H9 (cell line): Measurements from ENCODE around the gene INPP5A. TPM values are rescaled to one million over a fixed set of nuclear protein-coding genes. Genes with fewer than 3 reads are reported as not detected.

Source experiments
- DNase-seq: peaks from one replicate; pipeline ENCODE4 v3.0.0-alpha.2; 2017
- H2AFZ ChIP-seq: one replicate; pipeline ENCODE4 v1.6.1; 2013; ENCODE audit warnings: mild to moderate bottlenecking, low read length, control low read depth, moderate library complexity
- H2AK5ac ChIP-seq: 2 replicates; pipeline ENCODE4 v1.6.1; 2013; ENCODE audit warnings: low read length, control low read depth, mixed read lengths; ENCODE audit not compliant: insufficient read length
- H2BK120ac ChIP-seq: one replicate; pipeline ENCODE4 v1.6.1; 2013; ENCODE audit warnings: low read depth, mild to moderate bottlenecking, low read length, control low read depth, inconsistent platforms; ENCODE audit not compliant: poor library complexity, severe bottlenecking
- H2BK12ac ChIP-seq: 2 replicates; pipeline ENCODE4 v1.6.1; 2013; ENCODE audit warnings: low read length, control low read depth, mixed read lengths, low read depth; ENCODE audit not compliant: insufficient read length
- H2BK15ac ChIP-seq: 2 replicates; pipeline ENCODE4 v1.6.1; 2013; ENCODE audit warnings: low read depth, low read length, control low read depth
- H2BK20ac ChIP-seq: one replicate; pipeline ENCODE4 v1.6.1; 2013; ENCODE audit warnings: low read depth, mild to moderate bottlenecking, low read length, control low read depth, inconsistent platforms; ENCODE audit not compliant: poor library complexity, severe bottlenecking
- H2BK5ac ChIP-seq: 2 replicates; pipeline ENCODE4 v1.6.1; 2013; ENCODE audit warnings: low read length, control low read depth, mixed read lengths; ENCODE audit not compliant: insufficient read length
- H3K14ac ChIP-seq: 2 replicates; pipeline ENCODE4 v1.6.1; 2013; ENCODE audit warnings: low read length, control low read depth; ENCODE audit not compliant: insufficient read depth
- H3K18ac ChIP-seq: 2 replicates; pipeline ENCODE4 v1.6.1; 2013; ENCODE audit warnings: low read depth, mild to moderate bottlenecking, mixed read lengths, low read length, control low read depth; ENCODE audit not compliant: insufficient read length
- H3K23ac ChIP-seq: 2 replicates; pipeline ENCODE4 v1.6.1; 2013; ENCODE audit warnings: low read length, control low read depth, mixed read lengths, low read depth; ENCODE audit not compliant: insufficient read length
- H3K23me2 ChIP-seq: 2 replicates; pipeline ENCODE4 v1.6.1; 2013; ENCODE audit warnings: low read depth, mild to moderate bottlenecking, mixed read lengths, low read length, control low read depth; ENCODE audit not compliant: insufficient read length, poor library complexity, severe bottlenecking
- H3K27ac ChIP-seq: 2 replicates; pipeline ENCODE4 v1.5.1; 2013; ENCODE audit warnings: low read length, control low read depth, mixed read lengths, low read depth; ENCODE audit not compliant: insufficient read length
- H3K27me3 ChIP-seq: 2 replicates; pipeline ENCODE4 v1.6.1; 2013; ENCODE audit warnings: low read length, control low read depth, inconsistent platforms; ENCODE audit not compliant: insufficient read depth
- H3K4ac ChIP-seq: 2 replicates; pipeline ENCODE4 v1.6.1; 2013; ENCODE audit warnings: low read depth, mild to moderate bottlenecking, control low read depth, inconsistent platforms, low read length, moderate library complexity
- H3K4me1 ChIP-seq: 2 replicates; pipeline ENCODE4 v1.6.1; 2013; ENCODE audit warnings: low read length, control low read depth, inconsistent platforms; ENCODE audit not compliant: insufficient read depth
- H3K4me2 ChIP-seq: 2 replicates; pipeline ENCODE4 v1.6.1; 2013; ENCODE audit warnings: low read length, control low read depth, mixed read lengths; ENCODE audit not compliant: insufficient read length, insufficient read depth
- H3K56ac ChIP-seq: 2 replicates; pipeline ENCODE4 v1.6.1; 2013; ENCODE audit warnings: low read depth, mild to moderate bottlenecking, mixed read lengths, low read length, control low read depth; ENCODE audit not compliant: insufficient read length
- H3K79me1 ChIP-seq: 2 replicates; pipeline ENCODE4 v1.6.1; 2013; ENCODE audit warnings: low read depth, mild to moderate bottlenecking, moderate library complexity, low read length, control low read depth, inconsistent platforms; ENCODE audit not compliant: insufficient read depth, poor library complexity, severe bottlenecking
- H3K79me2 ChIP-seq: 2 replicates; pipeline ENCODE4 v1.6.1; 2013; ENCODE audit warnings: low read length, control low read depth, inconsistent platforms; ENCODE audit not compliant: insufficient read depth
- H3K9ac ChIP-seq: 2 replicates; pipeline ENCODE4 v1.6.1; 2013; ENCODE audit warnings: low read length, control low read depth, mixed read lengths; ENCODE audit not compliant: insufficient read length; ENCODE audit errors: extremely low read depth
- H3K9me3 ChIP-seq: one replicate; pipeline ENCODE4 v1.6.1; 2013; ENCODE audit warnings: low read depth, low read length, inconsistent platforms; ENCODE audit not compliant: control insufficient read depth
- H3T11ph ChIP-seq: one replicate; pipeline ENCODE4 v1.6.1; 2013; ENCODE audit warnings: mild to moderate bottlenecking, low read length, control low read depth, inconsistent platforms
- H4K20me1 ChIP-seq: one replicate; pipeline ENCODE4 v1.6.1; 2013; ENCODE audit not compliant: control insufficient read depth, insufficient read length, insufficient read depth
- H4K5ac ChIP-seq: 2 replicates; pipeline ENCODE4 v1.6.1; 2013; ENCODE audit warnings: low read depth, mild to moderate bottlenecking, mixed read lengths, low read length, control low read depth; ENCODE audit not compliant: insufficient read length
- H4K8ac ChIP-seq: replicated peaks from 2 replicates; pipeline ENCODE4 v1.6.1; 2013; ENCODE audit warnings: low read length, control low read depth, mixed read lengths, low read depth; ENCODE audit not compliant: insufficient read length
- H4K91ac ChIP-seq: 2 replicates; pipeline ENCODE4 v1.6.1; 2013; ENCODE audit warnings: low read depth, mild to moderate bottlenecking, moderate library complexity, mixed read lengths, low read length, control low read depth; ENCODE audit not compliant: insufficient read length
- H3K27ac Mint-ChIP-seq, 3 experiments: 2 replicates in 2 of 3; 3 replicates in 1 of 3; pipeline ENCODE4 v1.8.0; 2020 to 2021; ENCODE audit warnings: mixed read lengths in 3 of 3, mild to moderate bottlenecking in 1 of 3, moderate library complexity in 1 of 3
- H3K27me3 Mint-ChIP-seq: 2 replicates; pipeline ENCODE4 v1.8.0; 2021; ENCODE audit warnings: low read depth, mild to moderate bottlenecking, moderate library complexity, mixed read lengths
- H3K36me3 Mint-ChIP-seq, 3 experiments: 2 replicates in 2 of 3; 3 replicates in 1 of 3; pipeline ENCODE4 v1.8.0; 2020 to 2021; ENCODE audit warnings: low read depth in 3 of 3, mixed read lengths in 3 of 3; ENCODE audit not compliant: insufficient read depth in 1 of 3
- H3K4me1 Mint-ChIP-seq, 2 experiments: 2 replicates each; pipeline ENCODE4 v1.8.0; 2020; ENCODE audit warnings: mixed read lengths in 2 of 2
- H3K4me3 Mint-ChIP-seq, 2 experiments: 2 replicates in 1 of 2; 3 replicates in 1 of 2; pipeline ENCODE4 v1.8.0; 2020 to 2021; ENCODE audit warnings: mild to moderate bottlenecking in 2 of 2, mixed read lengths in 2 of 2, moderate library complexity in 1 of 2
- H3K9me3 Mint-ChIP-seq, 2 experiments: 2 replicates in 1 of 2; 3 replicates in 1 of 2; pipeline ENCODE4 v1.8.0; 2020; ENCODE audit warnings: mild to moderate bottlenecking in 2 of 2, mixed read lengths in 2 of 2, moderate library complexity in 1 of 2
- CTCF ChIP-seq: fragments of 200-600 bp; sonication (generic); conservative IDR thresholded peaks from 3 replicates; pipeline ENCODE4 v1.8.0; 2021; ENCODE audit warnings: antibody characterized with exemption, mild to moderate bottlenecking
- WGBS: extraction: QIAGEN DNeasy Blood & Tissue Kit; methylation state at CpG from one replicate; pipeline ENCODE4 v1.1.7; 2013; ENCODE audit warnings: missing lambda C conversion rate, low lambda C conversion rate, mixed read lengths; ENCODE audit not compliant: insufficient read length; ENCODE audit errors: extremely low coverage; 5-methylcytosine and 5-hydroxymethylcytosine counted together
- total RNA-seq: library from RNA; stranded (reverse); gene quantifications from 2 replicates; pipeline ENCODE4 v1.2.1, GENCODE V29; 2021

Gene INPP5A
- total RNA-seq, 1 experiment from 2014 or later, result 17.7 TPM

- Mint-ChIP-seq H3K36me3 (no peaks in the 10 kb centered on the region), H3K27me3 (peaks cover 21% of the 10 kb centered on the region), H3K4me1 (no peaks in the 10 kb centered on the region), H3K9me3 (no peaks in the 10 kb centered on the region), H3K27ac (no peak overlapping the region), H3K4me3 (no peak overlapping the region)
- Histone ChIP-seq H3K79me2 (no peaks in the 10 kb centered on the region), H3K56ac (no peak overlapping the region), H3K79me1 (no peaks in the 10 kb centered on the region), H4K5ac (no peak overlapping the region), H2AK5ac (no peak overlapping the region), H2BK12ac (no peak overlapping the region), H3K18ac (no peak overlapping the region), H3K4me2 (no peak overlapping the region), H3K9me3 (no peaks in the 10 kb centered on the region), H3K23me2 (no peaks in the 10 kb centered on the region), H4K8ac (no peak overlapping the region), H3T11ph (no peak overlapping the region), H2AFZ (no peak overlapping the region), H3K4me1 (no peaks in the 10 kb centered on the region), H2BK20ac (no peak overlapping the region), H3K4ac (no peak overlapping the region), H2BK120ac (no peak overlapping the region), H4K20me1 (no peaks in the 10 kb centered on the region), H4K91ac (no peak overlapping the region), H2BK15ac (no peak overlapping the region), H3K14ac (no peak overlapping the region; the same call in 1 of the 2 replicates), H3K27ac (no peak overlapping the region), H3K23ac (no peak overlapping the region), H2BK5ac (no peak overlapping the region), H3K27me3 (no peaks in the 10 kb centered on the region), H3K9ac (no peak overlapping the region)
- no CpG with 5 or more reads among the region's 15 CpGs for WGBS
- no peak for DNase-seq
- no peak for TF ChIP-seq CTCF
These were observed 33.8 kb upstream of the INPP5A start for GRCh38 chr10:132503581-132504421.
